H1 (cell line): ENCODE measurements around the gene FCGBP. TPM values are rescaled to one million over a fixed set of nuclear protein-coding genes. Genes with fewer than 3 reads are reported as not detected.

Experiments used
- ATF3 ChIP-seq: IDR thresholded peaks from 2 replicates; pipeline ENCODE4 v1.6.1; 2011; ENCODE audit warnings: low read depth, mild to moderate bottlenecking, low read length; ENCODE audit not compliant: insufficient read depth
- CREB1 ChIP-seq: IDR thresholded peaks from 2 replicates; pipeline ENCODE4 v1.6.1; 2012; ENCODE audit warnings: inconsistent platforms
- EZH2 ChIP-seq: fragments of 200-600 bp; sonication (generic); IDR thresholded peaks from 2 replicates; pipeline ENCODE4 v1.7.1; 2012; ENCODE audit warnings: low read depth, mild to moderate bottlenecking, moderate library complexity, low read length, inconsistent platforms; ENCODE audit not compliant: severe bottlenecking
- JUND ChIP-seq: IDR thresholded peaks from 2 replicates; pipeline ENCODE4 v1.6.1; 2011; ENCODE audit warnings: mild to moderate bottlenecking, improper control_type of control experiment, low read length
- SIRT6 ChIP-seq: IDR thresholded peaks from one replicate; pipeline ENCODE4 v1.7.1; 2012; ENCODE audit warnings: low read length, inconsistent platforms
- polyA plus RNA-seq, 7 experiments: library from polyadenylated mRNA; depleted of rRNA in 3 of 7; stranded (reverse) in 5 of 7; unstranded in 2 of 7; fragments of >200 nt in 5 of 7; fragments of 200-250 nt in 2 of 7; gene quantifications; 1 replicate in 5 of 7; 2 replicates in 1 of 7; 4 replicates in 1 of 7; pipeline versions ENCODE4 v1.2.1 to v1.2.3, GENCODE V29; 2011 to 2013; ENCODE audit warnings: missing spikeins in 2 of 7, mixed read lengths in 2 of 7
- total RNA-seq: library from RNA; stranded (reverse); fragmentation: NEBNext Ultra II Directional; extraction: Animal tissue kit (Norgen Biotek cat#: 25700); gene quantifications from 2 replicates; pipeline ENCODE4 v1.2.1, GENCODE V29; 2021

The FCGBP gene
- total and polyA plus RNA-seq, 2 of the 8 experiments (the other 6 are each of a cell fraction or from before 2014, with no cell fraction given) = 1.1 to 3.1 TPM

- no peak for TF ChIP-seq CREB1
- TF ChIP-seq ATF3 = no peak
- TF ChIP-seq JUND = no peak
- no peak for TF ChIP-seq EZH2
- no peak for TF ChIP-seq SIRT6
- TF ChIP-seq, all 59 proteins: peak for 0
These were observed 35.9 kb upstream of the FCGBP start (continued) for GRCh38 chr19:39970425-39970674.
